IgD-negative memory B cell (primary cell): ENCODE measurements around the gene CD84. TPM values are rescaled to one million over a fixed set of nuclear protein-coding genes. Genes with fewer than 3 reads are reported as not detected.
A peak's percentile ranks its signal among the peaks of the same experiment; 100 is the strongest.
"Not testable (repeated sequence)": the region's sequence is repeated elsewhere in the genome, so short reads cannot be mapped to it uniquely, and the experiment has no call there.

ENCODE experiments used
- H3K27ac Mint-ChIP-seq, 3 donors: one replicate each; pipeline ENCODE4 v1.8.0; 2020 to 2022; ENCODE audit warnings: mild to moderate bottlenecking in 3 of 3, mixed read lengths in 3 of 3, moderate library complexity in 1 of 3
- H3K27me3 Mint-ChIP-seq: one replicate; pipeline ENCODE4 v1.8.0; 2021; ENCODE audit warnings: mixed read lengths
- H3K36me3 Mint-ChIP-seq: one replicate; pipeline ENCODE4 v1.8.0; 2020; ENCODE audit warnings: mild to moderate bottlenecking, mixed read lengths
- H3K4me1 Mint-ChIP-seq, 3 donors: one replicate each; pipeline ENCODE4 v1.8.0; 2020 to 2022; ENCODE audit warnings: mixed read lengths in 3 of 3, mild to moderate bottlenecking in 1 of 3
- H3K4me3 Mint-ChIP-seq, 4 donors: one replicate each; pipeline ENCODE4 v1.8.0; 2020 to 2022; ENCODE audit warnings: mild to moderate bottlenecking in 4 of 4, mixed read lengths in 4 of 4, moderate library complexity in 3 of 4
- H3K9me3 Mint-ChIP-seq, 3 donors: one replicate each; pipeline ENCODE4 v1.8.0; 2020 to 2021; ENCODE audit warnings: mixed read lengths in 3 of 3, mild to moderate bottlenecking in 1 of 3
- polyA plus RNA-seq: library from polyadenylated mRNA; unstranded; fragments of 300-500 nt; fragmentation: Illumina TruSeq; gene quantifications from one replicate; pipeline ENCODE4 v1.2.3, GENCODE V29; 2021

CD84 gene
- polyA plus RNA-seq, 1 donor from 2014 or later = 8.7 TPM

GRCh38 chr1:160570840-160571239 lies 8.5 kb downstream of the CD84 start:
- H3K27ac Mint-ChIP-seq = no peak overlapping the region
- H3K9me3 Mint-ChIP-seq = peaks cover 0 to 3% (median 0%) of the 10 kb centered on the region in 3 donors
- peaks cover 27 to 53% (median 45%) of the 10 kb centered on the region in 3 donors for H3K4me1 Mint-ChIP-seq
- H3K27me3 Mint-ChIP-seq = peaks cover 2% of the 10 kb centered on the region
- H3K36me3 Mint-ChIP-seq = peaks cover 7% of the 10 kb centered on the region
- no peak overlapping the region for H3K4me3 Mint-ChIP-seq

GRCh38 chr1:160569806-160570205 lies 9.5 kb downstream of the CD84 start:
- H3K27ac Mint-ChIP-seq = no peak overlapping the region
- peaks cover 22 to 43% (median 38%) of the 10 kb centered on the region in 3 donors for H3K4me1 Mint-ChIP-seq
- peaks cover 9% of the 10 kb centered on the region for H3K36me3 Mint-ChIP-seq
- peak overlapping the region in 2 of 4 donors; percentile 6 to 78 for H3K4me3 Mint-ChIP-seq
- H3K9me3 Mint-ChIP-seq = peaks cover 0 to 3% (median 0%) of the 10 kb centered on the region in 3 donors
- H3K27me3 Mint-ChIP-seq = peaks cover 2% of the 10 kb centered on the region

GRCh38 chr1:160567858-160568682 lies 11.2 kb downstream of the CD84 start:
- Mint-ChIP-seq H3K4me3 (peak overlapping the region in 1 of 4 donors; percentile 5), H3K9me3 (peaks cover 0 to 5% (median 3%) of the 10 kb centered on the region in 3 donors), H3K36me3 (peaks cover 12% of the 10 kb centered on the region), H3K4me1 (peaks cover 22 to 34% (median 31%) of the 10 kb centered on the region in 3 donors), H3K27ac (peak overlapping the region in 2 of 3 donors; percentile 1 to 23), H3K27me3 (peaks cover 2% of the 10 kb centered on the region)

- H3K4me3 Mint-ChIP-seq = no peak overlapping the region
- peaks cover 22 to 35% (median 30%) of the 10 kb centered on the region in 3 donors for H3K4me1 Mint-ChIP-seq
- H3K36me3 Mint-ChIP-seq = peaks cover 18% of the 10 kb centered on the region
- peaks cover 2% of the 10 kb centered on the region for H3K27me3 Mint-ChIP-seq
- H3K9me3 Mint-ChIP-seq = peaks cover 1 to 10% (median 8%) of the 10 kb centered on the region in 3 donors
- H3K27ac Mint-ChIP-seq = peak overlapping the region in 1 of 3 donors; percentile 24
Observed at GRCh38 chr1:160567341-160567740, 12.0 kb downstream of the CD84 start.

- peaks cover 23 to 32% (median 24%) of the 10 kb centered on the region in 3 donors for H3K4me1 Mint-ChIP-seq
- no peak overlapping the region for H3K4me3 Mint-ChIP-seq
- H3K9me3 Mint-ChIP-seq = peaks cover 1 to 10% (median 8%) of the 10 kb centered on the region in 3 donors
- H3K27ac Mint-ChIP-seq = no peak overlapping the region
- peaks cover 2% of the 10 kb centered on the region for H3K27me3 Mint-ChIP-seq
- peaks cover 22% of the 10 kb centered on the region for H3K36me3 Mint-ChIP-seq
Observed at GRCh38 chr1:160565564-160565963, 13.7 kb downstream of the CD84 start.

GRCh38 chr1:160563230-160563629 lies 16.1 kb downstream of the CD84 start:
- H3K4me3 Mint-ChIP-seq, H3K27me3 Mint-ChIP-seq: not testable (repeated sequence)
- Mint-ChIP-seq H3K36me3 (peaks cover 24% of the 10 kb centered on the region), H3K9me3 (peaks cover 1 to 12% (median 7%) of the 10 kb centered on the region in 3 donors), H3K27ac (peak overlapping the region in 1 of 3 donors; percentile 6), H3K4me1 (peaks cover 24 to 42% (median 29%) of the 10 kb centered on the region in 3 donors)

- Mint-ChIP-seq H3K9me3 (peaks cover 1 to 12% (median 7%) of the 10 kb centered on the region in 3 donors), H3K36me3 (peaks cover 24% of the 10 kb centered on the region), H3K27ac (peak overlapping the region in 1 of 3 donors; percentile 32), H3K4me1 (peaks cover 20 to 39% (median 24%) of the 10 kb centered on the region in 3 donors)
- not testable (repeated sequence) for H3K27me3 Mint-ChIP-seq, H3K4me3 Mint-ChIP-seq
Observed at GRCh38 chr1:160562745-160563144, 16.6 kb downstream of the CD84 start.

GRCh38 chr1:160560806-160561205 lies 18.5 kb downstream of the CD84 start:
- peaks cover 19 to 34% (median 23%) of the 10 kb centered on the region in 3 donors for H3K4me1 Mint-ChIP-seq
- H3K27me3 Mint-ChIP-seq = no peaks in the 10 kb centered on the region
- peak overlapping the region in 2 of 3 donors; percentile 26 to 44 for H3K27ac Mint-ChIP-seq
- H3K9me3 Mint-ChIP-seq = peaks cover 1 to 12% (median 7%) of the 10 kb centered on the region in 3 donors
- H3K4me3 Mint-ChIP-seq = no peak overlapping the region
- H3K36me3 Mint-ChIP-seq = peaks cover 24% of the 10 kb centered on the region

- peak overlapping the region in 2 of 4 donors; percentile 2 to 77 for H3K4me3 Mint-ChIP-seq
- peaks cover 22% of the 10 kb centered on the region for H3K36me3 Mint-ChIP-seq
- H3K9me3 Mint-ChIP-seq = peaks cover 1 to 12% (median 7%) of the 10 kb centered on the region in 3 donors
- no peak overlapping the region for H3K27ac Mint-ChIP-seq
- no peaks in the 10 kb centered on the region for H3K27me3 Mint-ChIP-seq
- peaks cover 16 to 34% (median 23%) of the 10 kb centered on the region in 3 donors for H3K4me1 Mint-ChIP-seq
Observed at GRCh38 chr1:160560045-160560705, 19.1 kb downstream of the CD84 start.

- Mint-ChIP-seq H3K4me1 (peaks cover 16 to 32% (median 23%) of the 10 kb centered on the region in 3 donors), H3K4me3 (peak overlapping the region in 1 of 4 donors; percentile 65), H3K9me3 (peaks cover 1 to 12% (median 7%) of the 10 kb centered on the region in 3 donors), H3K27ac (peak overlapping the region in 1 of 3 donors; percentile 7), H3K36me3 (peaks cover 20% of the 10 kb centered on the region)
- H3K27me3 Mint-ChIP-seq = not testable (repeated sequence)
Observed at GRCh38 chr1:160559437-160559836, 19.9 kb downstream of the CD84 start.

- Mint-ChIP-seq H3K36me3 (peaks cover 20% of the 10 kb centered on the region), H3K9me3 (peaks cover 1 to 12% (median 7%) of the 10 kb centered on the region in 3 donors)
Observed at GRCh38 chr1:160558660-160559380, 20.5 kb downstream of the CD84 start.

GRCh38 chr1:160553778-160554177 lies 25.5 kb downstream of the CD84 start:
- Mint-ChIP-seq H3K9me3 (no peaks in the 10 kb centered on the region), H3K27ac (no peak overlapping the region), H3K4me1 (peaks cover 30 to 34% (median 32%) of the 10 kb centered on the region in 3 donors), H3K36me3 (peaks cover 9% of the 10 kb centered on the region), H3K4me3 (no peak overlapping the region), H3K27me3 (no peaks in the 10 kb centered on the region)

More at GRCh38 chr1:160558660-160559380, 20.5 kb downstream of the CD84 start:
- H3K4me1 Mint-ChIP-seq = peaks cover 16 to 32% (median 23%) of the 10 kb centered on the region in 3 donors
- no peaks in the 10 kb centered on the region for H3K27me3 Mint-ChIP-seq
- peak overlapping the region in 1 of 3 donors; percentile 63 for H3K27ac Mint-ChIP-seq
- H3K4me3 Mint-ChIP-seq = peak overlapping the region in 3 of 4 donors; percentile 19 to 68 (median 30)

GRCh38 chr1:160552425-160552824 lies 26.9 kb downstream of the CD84 start:
- Mint-ChIP-seq H3K27me3 (no peaks in the 10 kb centered on the region), H3K4me3 (no peak overlapping the region), H3K36me3 (peaks cover 7% of the 10 kb centered on the region), H3K4me1 (peaks cover 37 to 42% (median 42%) of the 10 kb centered on the region in 3 donors), H3K9me3 (no peaks in the 10 kb centered on the region), H3K27ac (no peak overlapping the region)

- H3K4me3 Mint-ChIP-seq = peak overlapping the region in 1 of 4 donors; percentile 41
- peaks cover 42 to 53% (median 50%) of the 10 kb centered on the region in 3 donors for H3K4me1 Mint-ChIP-seq
- no peaks in the 10 kb centered on the region for H3K9me3 Mint-ChIP-seq
- peak overlapping the region in 1 of 3 donors; percentile 81 for H3K27ac Mint-ChIP-seq
- peaks cover 7% of the 10 kb centered on the region for H3K36me3 Mint-ChIP-seq
- no peaks in the 10 kb centered on the region for H3K27me3 Mint-ChIP-seq
Observed at GRCh38 chr1:160550572-160551034, 28.7 kb downstream of the CD84 start.
